ENCODE data around the gene TNFRSF9. TPM values are rescaled to one million over a fixed set of nuclear protein-coding genes. Genes with fewer than 3 reads are reported as not detected.

The TNFRSF9 gene
- total and polyA plus RNA-seq, 2 donors (not counting 3 experiments of a cell fraction or from before 2014, with no cell fraction given), result 0.15 to 0.22 TPM

DNA sequence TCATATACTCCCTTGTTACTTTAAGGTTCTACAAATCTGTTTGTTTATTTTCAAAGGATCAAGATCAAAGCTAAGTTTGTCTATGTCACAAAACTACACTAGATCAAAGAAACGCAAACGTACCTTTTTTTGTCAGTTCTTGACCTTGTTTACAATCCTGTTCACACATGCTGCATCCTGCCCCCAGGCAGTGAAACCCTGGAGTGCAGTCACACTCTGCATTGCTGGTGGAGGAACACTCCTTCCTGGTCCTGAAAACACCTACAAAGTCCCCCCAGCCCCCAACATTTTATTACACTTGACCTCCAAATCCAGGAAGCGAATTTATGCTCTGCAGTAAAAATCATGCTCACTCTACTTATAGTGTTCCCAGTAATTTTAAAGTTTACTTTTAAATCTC lies 2.6 kb downstream of the TNFRSF9 start:
- DNase-seq (ENCODE audit: low read depth, low spot score) (no peak), FAIRE-seq (no peak)
- dilution Hi-C loops (cut with MboI; ENCODE audit: extremely low pct_ligation_motif_present, low sequenced_read_pairs), result no loop called here
- Histone ChIP-seq H3K79me2 (ENCODE audit: control insufficient read depth, insufficient read depth, low read length) (no peaks in the 10 kb centered on the region), H3K9me3 (replicated peaks; ENCODE audit: control insufficient read depth, insufficient read depth, low read length) (no peaks in the 10 kb centered on the region), H3K4me1 (ENCODE audit: control insufficient read depth, extremely low read depth, insufficient read depth, low read length) (no peaks in the 10 kb centered on the region), H2AFZ (ENCODE audit: low read depth, low read length) (no peak overlapping the region), H3K9ac (replicated peaks; ENCODE audit: extremely low read depth, insufficient read depth, low read length) (no peak overlapping the region), H3K36me3 (ENCODE audit: control insufficient read depth in 2 of 2, extremely low read depth in 1 of 2, insufficient read depth in 2 of 2, low read length in 2 of 2) (no peaks in the 10 kb centered on the region), H3K9me1 (replicated peaks; ENCODE audit: control insufficient read depth, extremely low read depth, insufficient read depth, low read length) (no peaks in the 10 kb centered on the region), H3K27ac (ENCODE audit: insufficient read depth, low read depth, low read length) (no peak overlapping the region), H3K4me2 (ENCODE audit: insufficient read depth, low read length) (no peak overlapping the region), H4K20me1 (replicated peaks; ENCODE audit: control insufficient read depth, extremely low read depth, insufficient read depth, low read length) (no peaks in the 10 kb centered on the region), H3K4me3 (replicated peaks in 1 of 3; ENCODE audit: insufficient read depth in 1 of 3, low read depth in 1 of 3, low read length in 3 of 3) (no peak overlapping the region), H3K27me3 (ENCODE audit: control insufficient read depth in 2 of 2, insufficient read depth in 2 of 2, low read length in 2 of 2) (peaks cover 34 to 48% of the 10 kb centered on the region in 2 experiments)
- POLR2A ChIA-PET, result no interaction called here
- CTCF ChIA-PET, result no interaction called here
- intact Hi-C loops (cut with micrococcal nuclease), result no loop called here
- TF ChIP-seq, protein P1, sequence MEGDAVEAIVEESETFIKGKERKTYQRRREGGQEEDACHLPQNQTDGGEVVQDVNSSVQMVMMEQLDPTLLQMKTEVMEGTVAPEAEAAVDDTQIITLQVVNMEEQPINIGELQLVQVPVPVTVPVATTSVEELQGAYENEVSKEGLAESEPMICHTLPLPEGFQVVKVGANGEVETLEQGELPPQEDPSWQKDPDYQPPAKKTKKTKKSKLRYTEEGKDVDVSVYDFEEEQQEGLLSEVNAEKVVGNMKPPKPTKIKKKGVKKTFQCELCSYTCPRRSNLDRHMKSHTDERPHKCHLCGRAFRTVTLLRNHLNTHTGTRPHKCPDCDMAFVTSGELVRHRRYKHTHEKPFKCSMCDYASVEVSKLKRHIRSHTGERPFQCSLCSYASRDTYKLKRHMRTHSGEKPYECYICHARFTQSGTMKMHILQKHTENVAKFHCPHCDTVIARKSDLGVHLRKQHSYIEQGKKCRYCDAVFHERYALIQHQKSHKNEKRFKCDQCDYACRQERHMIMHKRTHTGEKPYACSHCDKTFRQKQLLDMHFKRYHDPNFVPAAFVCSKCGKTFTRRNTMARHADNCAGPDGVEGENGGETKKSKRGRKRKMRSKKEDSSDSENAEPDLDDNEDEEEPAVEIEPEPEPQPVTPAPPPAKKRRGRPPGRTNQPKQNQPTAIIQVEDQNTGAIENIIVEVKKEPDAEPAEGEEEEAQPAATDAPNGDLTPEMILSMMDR (IDR thresholded peaks at IDR 0.05; ENCODE audit: extremely low read depth in 1 of 2, insufficient read depth in 1 of 2, low read depth in 1 of 2, low read length in 2 of 2), result no peak
- no peak for TF ChIP-seq MYC (IDR thresholded peaks at IDR 0.05; ENCODE audit: low read depth, low read length)
- TF ChIP-seq EZH2 (IDR thresholded peaks at IDR 0.05; ENCODE audit: borderline replicate concordance, low read depth, low read length, severe bottlenecking), result no peak
- no peak for TF ChIP-seq MAX (IDR thresholded peaks at IDR 0.05; ENCODE audit: insufficient read depth, insufficient read length)
- no peak for TF ChIP-seq JUN (IDR thresholded peaks at IDR 0.05; ENCODE audit: borderline replicate concordance, insufficient read depth, insufficient read length, low read depth)
- no peak for TF ChIP-seq POLR2A (IDR thresholded peaks at IDR 0.05; ENCODE audit: low read depth, low read length)
- no peak for TF ChIP-seq FOS (IDR thresholded peaks at IDR 0.05; ENCODE audit: borderline replicate concordance, insufficient read depth, low read length)
- TF ChIP-seq GATA2 (IDR thresholded peaks at IDR 0.05; ENCODE audit: insufficient read depth, insufficient read length, low read depth, low read length), result no peak
- TF ChIP-seq POLR2AphosphoS5 (IDR thresholded peaks at IDR 0.05; ENCODE audit: insufficient read depth, low read depth, low read length), result no peak
- BruUV-seq (replicated peaks), result no TSS peak
